Activated gamma-delta T cell (primary cell): ENCODE data around the gene SMAD7.

Experiments
- DNase-seq: peaks from one replicate; lab custom pipeline; 2025; lab: John Stamatoyannopoulos, UW

The SMAD7 gene

DNA sequence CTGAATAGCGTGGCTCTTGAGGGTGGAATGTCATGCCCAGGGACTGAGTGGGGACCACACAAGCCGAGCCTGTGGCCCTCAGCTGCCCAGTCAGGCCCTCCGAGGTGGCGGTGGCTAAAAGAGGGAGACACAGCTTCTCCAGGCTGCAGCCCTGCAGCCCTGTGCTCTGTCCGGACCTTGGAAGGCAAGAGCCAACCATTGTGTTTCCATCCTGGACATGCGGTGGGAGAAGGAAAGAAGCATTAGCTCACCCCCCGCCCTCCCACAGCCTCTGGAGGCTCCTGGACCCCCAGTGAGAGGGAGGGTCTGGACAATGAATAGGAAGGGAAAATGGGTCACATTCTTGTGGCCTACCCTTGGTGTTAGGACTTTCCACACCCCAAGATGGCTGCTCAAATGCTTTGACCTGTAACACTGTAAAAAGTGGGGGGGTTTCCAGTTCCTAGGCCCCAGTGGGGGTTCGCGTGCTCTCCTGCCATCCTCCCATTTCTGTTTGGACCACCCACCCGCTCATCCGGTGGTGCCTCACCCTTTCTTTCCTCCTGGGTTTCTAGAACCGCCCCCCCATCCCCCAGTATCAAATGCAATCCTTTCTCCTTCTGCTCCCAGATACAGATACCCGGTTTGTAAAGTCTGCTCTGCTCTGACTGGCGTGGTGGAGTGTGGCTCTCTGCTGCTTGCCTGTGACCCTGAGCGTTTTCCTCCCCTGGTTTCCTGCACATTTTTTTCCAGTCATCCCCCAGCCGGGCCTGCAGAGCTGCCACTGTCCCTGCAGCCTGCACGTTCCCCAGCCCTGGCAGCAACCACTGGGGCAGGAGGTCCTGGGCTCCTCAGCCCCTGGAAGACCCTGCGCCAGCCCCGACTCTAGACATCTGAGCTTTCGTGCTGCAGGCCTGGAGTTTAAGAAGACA, 36.3 kb upstream of the SMAD7 start:
- DNase-seq = no peak

DNA sequence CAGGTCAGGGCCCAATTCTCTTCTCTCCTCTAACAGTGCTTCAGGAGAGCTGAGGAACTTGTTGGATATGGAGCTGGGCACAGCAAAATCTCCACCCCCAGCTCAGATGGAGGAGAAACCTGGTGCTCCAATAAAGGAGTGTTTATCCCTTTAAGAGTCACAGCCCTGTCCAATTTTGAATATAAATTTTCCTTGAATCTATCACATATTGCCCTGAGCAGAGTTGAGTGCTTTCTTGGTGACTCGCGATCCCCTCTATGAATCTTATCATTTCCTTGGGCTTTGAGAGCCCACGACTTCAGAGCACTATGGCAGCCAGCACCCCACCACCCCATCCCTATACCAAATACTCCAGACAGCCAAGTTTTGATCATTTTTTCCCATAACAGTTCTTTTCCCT, 34.4 kb upstream of the SMAD7 start:
- no peak for DNase-seq

DNA sequence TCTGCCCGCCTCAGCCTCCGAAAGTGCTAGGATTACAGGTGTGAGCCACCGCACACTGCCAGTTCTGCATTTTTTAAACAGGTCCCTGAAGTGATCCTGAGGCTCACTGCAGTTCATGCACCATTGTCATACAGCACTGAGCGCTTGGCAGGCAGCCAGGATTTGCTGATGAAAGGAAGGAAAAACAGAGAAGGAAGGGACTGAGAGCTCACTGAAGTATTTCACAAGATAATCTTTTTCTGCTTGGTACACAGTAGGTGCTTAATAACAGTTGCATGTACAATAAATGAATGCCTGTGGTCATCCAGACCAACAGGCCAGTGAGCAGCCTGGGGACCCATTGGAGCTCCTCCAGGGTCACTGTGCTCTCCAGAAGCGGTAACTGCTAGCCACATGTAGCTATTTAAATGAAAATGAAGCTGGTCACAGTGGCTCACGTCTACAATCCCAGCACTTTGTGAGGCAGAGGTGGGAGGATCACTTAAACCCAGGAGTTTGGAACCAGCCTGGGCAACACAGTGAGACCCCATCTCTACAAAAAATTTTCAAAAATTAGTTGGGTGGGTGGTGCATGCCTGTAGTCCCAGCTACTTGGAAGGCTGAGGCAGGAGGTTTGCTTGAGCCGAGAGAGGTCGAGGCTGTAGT, 33.1 kb upstream of the SMAD7 start:
- DNase-seq = no peak

DNA sequence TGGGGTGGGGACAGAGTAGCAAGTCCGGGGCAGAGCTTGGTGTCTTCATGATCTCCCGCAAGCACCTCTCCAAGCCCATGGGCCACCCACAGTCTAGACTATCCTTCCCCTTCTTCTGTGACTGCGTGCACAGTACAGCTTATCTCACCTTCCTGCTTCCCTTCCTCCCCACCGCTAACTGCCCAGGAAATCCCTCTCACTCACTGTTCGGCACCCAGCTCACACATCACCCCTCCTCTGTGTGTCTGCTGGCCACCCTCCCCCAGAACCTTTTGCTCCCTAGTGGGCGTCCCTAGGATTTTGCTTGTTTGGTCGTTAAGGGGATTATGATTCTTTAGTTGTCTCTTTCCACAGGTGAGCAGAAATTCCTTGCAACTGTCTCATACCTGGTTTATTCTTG, 31.5 kb upstream of the SMAD7 start:
- DNase-seq = no peak

DNA sequence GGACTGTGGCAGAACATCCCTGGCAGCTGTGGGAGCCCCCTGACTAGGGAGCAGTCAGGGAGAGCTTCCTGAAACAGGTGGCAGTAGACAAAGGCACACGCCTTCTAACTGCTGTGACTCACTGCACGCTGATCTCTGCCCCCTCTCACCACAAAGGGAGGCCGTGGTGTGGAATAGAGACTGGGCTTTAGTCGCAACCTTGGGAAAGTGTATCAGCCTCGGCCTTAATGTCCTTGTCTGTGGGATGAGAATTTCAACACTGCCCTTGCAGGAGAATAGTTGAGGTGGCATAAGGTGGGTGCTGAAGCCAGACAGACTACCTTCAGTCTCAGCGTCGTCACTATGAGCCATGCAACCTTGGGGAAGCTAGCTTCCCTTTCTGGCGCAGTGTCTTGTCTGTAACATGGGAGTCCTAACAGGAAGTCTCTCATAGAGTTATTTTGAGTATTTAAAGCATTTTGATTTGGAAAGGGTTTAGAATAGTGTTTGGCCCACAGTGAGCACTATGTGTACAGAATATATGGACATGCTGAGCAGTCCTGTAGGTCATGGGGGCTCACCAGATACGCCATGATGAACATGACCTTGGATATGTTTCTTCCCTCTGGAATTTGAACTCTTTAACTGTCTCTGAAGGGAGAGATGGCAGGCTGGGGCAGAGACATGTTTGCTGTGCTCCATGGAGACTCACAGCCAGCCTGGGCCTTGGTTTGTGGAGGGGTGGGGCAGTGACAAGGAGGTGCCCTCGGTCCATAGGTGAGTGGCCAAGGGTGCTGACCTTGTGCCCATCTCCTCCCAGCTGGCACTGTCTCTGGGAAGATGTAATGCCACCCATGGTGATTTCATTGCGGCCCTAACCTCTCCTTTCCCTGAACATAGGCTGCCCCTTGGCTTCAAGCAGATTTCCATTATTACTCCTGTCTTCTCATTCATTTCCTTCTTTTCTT, 29.5 kb upstream of the SMAD7 start:
- DNase-seq = no peak

DNA sequence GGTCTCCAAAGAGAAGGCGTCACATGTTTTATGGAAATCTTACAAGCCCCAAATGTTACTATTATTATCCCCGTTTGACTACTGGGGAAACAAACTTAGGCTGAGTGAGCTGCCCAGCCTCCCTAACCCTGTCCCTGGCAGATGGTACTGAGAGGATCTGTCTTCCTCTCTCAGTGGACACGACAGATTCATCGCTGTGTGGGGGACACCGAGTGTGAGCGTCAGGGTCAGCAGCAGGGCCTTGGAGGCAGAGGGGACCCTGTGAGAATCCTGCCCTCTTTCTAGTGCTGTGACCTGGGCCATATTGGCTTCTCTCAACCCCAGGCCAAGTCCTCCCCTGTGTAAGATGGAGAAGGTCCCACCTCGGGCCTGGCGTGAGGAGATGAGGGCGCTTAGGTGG, 27.1 kb upstream of the SMAD7 start:
- DNase-seq = no peak

DNA sequence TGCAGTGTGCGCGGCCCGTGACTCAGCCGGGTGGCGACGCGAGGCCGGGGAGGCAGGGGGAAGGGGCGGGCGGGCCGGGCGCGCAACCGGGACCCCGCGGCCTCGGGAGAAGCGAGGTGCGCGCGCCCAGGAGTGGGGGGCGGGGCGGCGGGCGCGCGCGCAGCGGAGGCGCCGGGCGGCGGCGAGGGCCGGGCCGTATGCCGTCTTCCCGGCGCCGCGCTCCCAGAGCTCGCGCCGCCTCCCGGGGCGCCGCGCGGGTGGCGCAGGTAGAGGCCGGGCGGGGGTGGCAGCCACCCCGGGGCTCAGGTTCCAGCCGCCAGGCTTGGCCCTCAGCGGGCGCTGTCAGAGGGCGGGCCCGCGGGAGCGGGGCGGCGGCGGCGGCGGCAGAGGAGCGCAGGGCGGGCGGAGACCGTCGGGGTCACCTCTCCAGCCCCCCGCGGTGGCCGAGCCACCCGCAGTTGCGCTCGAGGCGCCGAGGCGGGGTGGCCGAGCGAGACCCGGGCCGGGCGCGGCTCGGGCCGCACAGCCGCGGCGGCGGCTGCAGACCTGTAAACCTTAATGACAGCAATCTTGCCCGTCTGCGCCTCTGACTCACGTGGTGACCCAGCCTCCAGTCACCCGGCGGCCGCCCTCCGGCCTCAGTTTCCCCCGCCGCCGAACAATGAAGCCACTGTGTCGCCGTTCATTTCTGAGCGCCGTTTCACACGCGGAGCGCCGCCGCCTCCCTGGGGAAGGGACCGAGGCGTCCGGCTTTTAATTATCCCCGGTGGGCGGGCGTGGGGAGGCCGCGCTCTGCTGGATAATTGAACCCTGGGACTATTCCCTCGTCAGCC, 25.3 kb upstream of the SMAD7 start:
- DNase-seq = peak; percentile 57

DNA sequence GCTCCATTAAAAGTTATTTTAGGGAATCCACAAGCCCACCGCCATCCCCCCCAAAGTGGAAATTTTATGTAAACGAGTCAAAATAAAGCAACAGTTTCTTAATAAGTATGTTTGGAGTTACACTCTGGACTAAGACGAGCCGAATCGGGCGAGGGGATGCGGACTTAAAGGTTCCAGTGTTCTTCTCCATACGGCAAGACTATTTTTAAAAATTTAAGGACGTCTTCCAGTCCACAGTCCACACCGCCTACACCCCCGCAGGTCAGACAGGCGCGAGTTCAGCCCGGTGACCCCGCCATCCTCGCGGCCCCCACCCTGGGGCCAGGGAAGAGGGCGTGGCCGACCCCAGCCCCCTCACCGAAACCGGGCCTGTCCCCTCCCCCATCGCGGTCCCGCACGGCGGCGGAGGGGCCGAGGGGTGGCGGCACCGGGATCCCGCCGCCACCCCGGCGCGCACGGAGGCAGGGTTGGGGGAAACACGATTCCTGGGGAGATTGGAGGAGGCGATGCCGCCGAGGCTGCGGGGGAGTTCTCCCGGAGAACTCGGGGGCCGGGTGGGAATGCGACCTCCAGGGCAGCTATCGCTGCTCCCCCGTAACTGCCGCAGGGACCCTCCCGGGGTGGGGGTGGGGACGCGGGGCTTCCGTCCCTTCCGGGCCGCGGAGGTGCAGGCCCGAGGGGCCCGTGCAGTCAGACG, 24.5 kb upstream of the SMAD7 start:
- DNase-seq = no peak

DNA sequence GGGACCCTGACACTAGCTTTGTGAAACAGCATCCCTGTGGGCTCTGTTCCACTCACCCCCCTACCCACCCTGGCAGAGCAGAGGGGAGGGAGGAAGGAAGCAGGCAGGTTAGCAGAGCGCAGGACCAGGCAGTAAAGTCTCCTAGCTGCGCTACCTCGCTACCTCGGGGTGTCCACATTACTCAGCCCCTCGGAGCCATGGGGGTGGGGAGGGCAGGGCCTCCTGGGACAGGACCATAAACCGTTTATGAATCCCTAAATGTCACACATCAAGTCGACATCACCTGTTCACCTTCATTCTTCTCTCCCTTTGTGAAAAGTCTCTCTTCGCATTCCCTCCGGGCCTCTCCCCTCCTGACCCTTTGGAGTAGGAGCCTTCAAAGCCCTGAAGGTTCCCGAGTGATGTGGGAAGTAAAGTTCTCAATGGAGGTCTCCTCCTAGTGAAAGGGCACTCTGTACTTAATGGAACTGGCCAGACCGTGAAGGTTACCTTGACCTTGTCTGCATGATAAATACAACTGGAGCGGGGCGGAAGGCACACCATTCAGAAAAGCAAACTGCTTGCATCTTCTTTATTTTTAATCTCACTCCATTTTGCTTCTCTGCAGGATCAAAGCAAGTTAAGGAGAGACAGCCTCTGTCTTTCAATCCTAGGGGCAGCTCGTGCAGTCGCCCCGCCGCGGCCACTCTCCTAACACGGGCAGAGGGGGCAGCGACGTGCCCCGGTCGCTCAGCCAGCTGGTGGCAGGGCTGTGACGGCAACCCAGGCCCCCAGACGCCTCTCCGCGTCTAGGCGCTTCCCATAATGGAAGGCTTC, 23.7 kb upstream of the SMAD7 start:
- no peak for DNase-seq

DNA sequence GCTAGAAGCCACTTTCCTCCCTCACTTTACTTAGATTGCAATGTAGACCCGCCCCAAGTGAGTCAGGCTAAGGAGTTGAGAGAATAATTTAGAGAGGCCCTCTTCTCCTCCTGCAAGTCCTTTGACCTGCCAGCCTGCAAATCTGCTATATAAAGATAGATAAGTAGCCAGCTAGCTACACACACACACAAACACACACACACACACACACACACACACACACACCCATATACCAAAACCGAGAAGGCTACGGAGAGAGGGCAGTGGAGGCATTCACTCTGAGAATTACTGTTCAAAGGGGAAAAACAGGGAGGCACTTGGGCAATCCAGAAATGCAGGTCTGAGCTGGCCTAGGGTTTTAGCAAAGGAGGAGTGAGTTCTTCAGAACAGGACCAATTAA, 23.0 kb upstream of the SMAD7 start:
- DNase-seq = no peak

DNA sequence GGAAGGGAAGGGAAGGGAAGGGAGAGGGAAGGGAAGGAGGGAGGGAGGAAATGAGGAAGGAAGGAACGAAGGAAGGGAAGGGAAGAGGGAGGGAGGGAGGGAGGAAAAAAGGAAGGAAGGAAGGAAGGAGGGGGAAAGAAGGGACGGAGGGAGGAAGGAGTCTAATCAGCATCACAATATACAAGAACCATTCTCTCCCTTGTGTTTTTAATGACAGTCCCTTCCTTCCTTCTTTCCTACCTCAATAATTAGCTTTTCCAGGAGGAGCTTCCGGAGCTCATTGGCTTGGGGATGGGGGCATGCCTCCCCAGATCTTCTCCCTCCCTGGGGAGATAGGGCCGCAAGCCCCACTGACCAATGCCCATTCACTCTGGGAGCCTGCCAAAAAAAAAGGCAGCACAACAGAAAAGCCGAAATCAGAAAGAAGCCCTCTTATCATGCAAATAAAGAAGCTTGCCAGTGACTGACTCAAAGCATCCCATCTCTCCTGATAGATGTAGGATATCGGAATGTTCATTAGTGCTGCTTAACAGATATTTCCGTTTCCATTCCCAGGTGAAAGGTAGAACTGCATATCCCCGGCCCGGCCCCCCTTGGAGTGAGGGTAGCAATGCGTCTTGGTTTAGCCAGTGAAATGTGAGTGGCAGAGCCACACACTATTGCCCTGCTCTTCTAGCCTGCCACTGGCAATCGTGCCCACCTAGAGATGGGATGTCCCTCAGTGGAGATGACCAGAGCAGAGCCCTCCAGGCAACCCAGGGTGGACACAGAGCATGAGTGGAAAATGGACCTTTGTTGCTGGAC, 17.8 kb upstream of the SMAD7 start:
- no peak for DNase-seq

DNA sequence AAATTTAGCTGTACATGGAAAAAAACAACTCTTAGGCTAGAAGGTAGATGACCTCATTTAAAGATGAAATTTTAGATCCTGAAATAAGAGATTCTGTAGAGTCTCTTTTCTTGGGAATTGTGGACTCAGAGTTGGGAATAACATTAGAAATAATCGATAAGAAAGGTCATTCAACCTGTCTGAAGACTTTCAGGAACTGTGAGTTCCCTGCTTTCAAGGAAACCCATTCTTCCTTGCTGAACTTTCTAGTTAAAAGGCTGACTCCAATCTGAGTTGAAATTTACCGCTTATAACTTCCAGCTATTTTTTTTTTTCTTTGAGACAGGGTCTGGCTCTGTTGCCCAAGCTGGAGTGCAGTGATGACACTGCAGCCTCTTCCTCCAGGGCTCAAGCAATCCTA, 16.8 kb upstream of the SMAD7 start:
- DNase-seq = no peak

DNA sequence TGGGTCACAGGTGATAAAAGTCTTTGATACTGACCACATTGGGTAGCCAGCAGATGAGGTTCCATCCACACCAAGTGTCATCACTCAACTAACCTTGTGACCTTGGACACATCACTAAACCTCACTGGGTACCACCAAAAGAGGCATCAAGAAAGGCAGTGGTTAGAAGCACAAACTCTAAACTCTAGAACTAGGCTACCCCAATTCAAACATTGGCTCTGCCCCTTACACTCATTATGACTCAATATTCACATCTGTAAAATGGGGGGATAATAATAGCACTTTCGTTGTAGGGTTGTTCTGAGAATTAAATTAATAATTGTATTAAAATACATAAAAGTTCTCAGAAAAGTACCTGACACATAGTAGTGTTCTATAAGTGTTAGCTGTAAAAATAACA, 15.8 kb upstream of the SMAD7 start:
- DNase-seq = no peak

DNA sequence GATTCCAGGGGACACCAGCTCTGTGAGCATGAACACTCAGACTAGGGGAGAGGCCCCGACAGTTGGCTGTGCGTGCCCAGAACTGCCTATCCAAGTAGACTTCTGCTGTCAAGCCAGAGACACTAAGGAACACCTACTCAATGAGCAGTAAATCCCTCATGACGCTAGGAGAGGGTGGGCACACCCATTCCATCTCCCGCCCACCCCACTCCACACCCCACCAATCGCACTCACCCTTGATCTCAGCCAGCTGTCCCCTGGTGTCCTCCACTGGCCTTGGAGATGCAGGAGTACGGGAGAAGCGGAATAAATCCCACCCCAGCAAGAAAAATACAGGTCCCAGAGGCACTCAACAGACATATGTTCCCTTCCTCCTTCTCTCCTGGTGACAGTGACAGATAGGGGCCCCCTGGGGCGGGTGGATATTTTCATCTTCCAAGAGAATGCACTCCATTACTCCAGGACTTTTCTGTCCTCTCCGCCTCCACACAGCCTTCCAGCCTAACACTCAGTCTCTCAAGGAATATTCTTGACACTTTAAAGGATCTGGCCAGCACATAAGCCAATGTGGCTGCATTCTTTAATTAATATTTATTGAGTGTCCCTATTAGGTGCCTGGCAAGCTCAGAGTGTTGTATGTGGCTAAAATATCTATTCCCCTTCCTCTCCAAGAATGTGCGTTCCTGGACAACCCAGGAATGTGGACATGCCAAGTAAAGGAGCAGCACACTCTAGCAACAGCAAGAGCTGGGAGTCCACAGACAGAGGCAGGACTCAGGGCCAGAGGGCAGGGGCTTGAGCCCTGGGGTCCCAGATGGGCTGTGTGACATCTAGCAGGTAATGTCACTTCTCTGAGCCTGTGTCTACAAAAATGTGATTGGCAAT, 13.1 kb upstream of the SMAD7 start:
- no peak for DNase-seq

DNA sequence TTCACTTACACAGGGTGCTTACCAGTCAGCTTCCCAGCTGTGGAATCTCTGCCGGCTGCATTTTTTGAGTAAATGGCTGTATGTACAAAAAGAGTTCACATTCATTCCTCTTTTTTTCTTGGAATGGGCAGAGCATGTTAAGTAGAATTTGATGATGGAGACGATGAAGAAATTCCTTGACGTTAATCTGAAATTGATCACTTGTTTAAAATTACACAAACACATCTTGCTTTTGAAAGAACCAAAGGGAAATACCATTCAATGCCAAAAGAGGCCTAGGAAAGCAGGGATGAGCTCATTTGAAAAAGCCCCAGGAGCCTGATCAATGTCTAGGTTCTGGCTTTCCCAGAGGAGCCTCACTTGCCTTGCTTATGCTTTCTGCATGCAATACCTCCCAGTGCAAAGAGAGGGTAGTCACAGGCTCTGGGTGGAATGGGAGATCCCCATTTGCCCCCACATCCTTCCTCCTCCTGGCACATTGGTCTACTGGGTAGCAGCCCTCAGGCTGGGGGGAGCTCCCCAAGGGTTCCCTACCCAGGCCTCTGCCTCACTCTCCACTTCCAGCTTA, 12.3 kb upstream of the SMAD7 start:
- no peak for DNase-seq

DNA sequence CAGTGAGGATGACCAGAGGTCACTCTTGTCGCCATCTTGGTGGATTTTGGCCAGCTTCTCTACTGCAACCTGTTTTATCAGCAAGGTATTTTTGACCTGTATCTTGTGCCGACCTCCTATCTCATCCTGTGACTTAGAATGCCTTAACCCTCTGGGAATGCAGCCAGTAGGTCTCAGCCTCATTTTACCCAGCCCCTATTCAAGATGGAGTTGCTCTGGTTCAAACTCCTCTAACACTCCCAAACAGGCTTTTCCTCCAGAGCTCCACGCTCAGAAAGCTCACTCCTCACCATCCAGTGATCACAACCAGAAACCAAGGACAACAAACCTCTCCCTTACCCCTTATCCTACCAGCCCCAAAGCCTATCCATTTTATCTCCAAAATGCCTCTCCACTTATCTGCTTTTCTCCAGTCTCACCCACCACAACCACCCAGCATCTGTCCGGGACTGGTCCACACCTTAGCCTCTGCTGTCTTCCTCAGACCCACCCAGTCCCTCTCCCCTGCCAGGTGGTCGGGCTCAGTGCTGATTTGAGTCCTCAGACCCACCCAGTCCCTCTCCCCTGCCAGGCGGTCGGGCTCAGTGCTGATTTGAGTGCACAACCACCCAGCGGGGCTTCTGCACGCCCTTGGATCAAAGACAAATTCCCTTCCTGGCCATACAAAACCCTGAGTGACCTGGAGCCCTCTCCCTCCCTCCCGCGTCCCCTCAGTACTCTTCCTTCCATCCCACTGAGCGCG, 11.7 kb upstream of the SMAD7 start:
- no peak for DNase-seq

DNA sequence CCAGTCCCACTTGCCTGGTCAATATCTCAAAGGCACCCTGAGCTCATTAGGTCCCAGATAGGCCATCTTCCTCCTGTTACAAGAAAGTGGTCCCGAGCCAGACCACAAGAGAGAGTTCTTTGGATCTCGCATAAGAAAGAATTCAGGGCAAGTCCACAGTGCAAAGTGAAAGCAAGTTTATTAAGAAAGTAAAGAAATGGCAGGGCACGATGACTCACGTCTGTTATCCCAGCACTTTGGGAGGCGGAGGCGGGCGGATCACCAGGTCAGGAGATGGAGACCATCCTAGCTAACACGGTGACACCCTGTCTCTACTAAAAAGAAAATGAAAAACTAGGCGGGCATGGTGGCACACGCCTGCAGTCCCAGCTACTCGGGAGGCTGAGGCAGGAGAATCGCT, 10.8 kb upstream of the SMAD7 start:
- DNase-seq = no peak
